Endothelial cell (in vitro differentiated cells): ENCODE data around the gene CPA3. TPM values are rescaled to one million over a fixed set of nuclear protein-coding genes. Genes with fewer than 3 reads are reported as not detected.

Experiments used
- DNase-seq: peaks from one replicate; pipeline ENCODE4 v3.0.0; 2021; ENCODE audit warnings: low spot score
- H3K27ac Mint-ChIP-seq: one replicate; pipeline ENCODE4 v1.8.0; 2021; ENCODE audit warnings: mixed read lengths, inconsistent platforms; ENCODE audit not compliant: unreplicated experiment
- H3K27me3 Mint-ChIP-seq: one replicate; pipeline ENCODE4 v1.8.0; 2021; ENCODE audit warnings: mild to moderate bottlenecking, moderate library complexity, mixed read lengths, inconsistent platforms; ENCODE audit not compliant: unreplicated experiment
- H3K36me3 Mint-ChIP-seq: one replicate; pipeline ENCODE4 v1.8.0; 2021; ENCODE audit warnings: mild to moderate bottlenecking, low read depth, mixed read lengths, inconsistent platforms; ENCODE audit not compliant: unreplicated experiment
- H3K4me1 Mint-ChIP-seq: one replicate; pipeline ENCODE4 v1.8.0; 2021; ENCODE audit warnings: mild to moderate bottlenecking, mixed read lengths, inconsistent platforms; ENCODE audit not compliant: unreplicated experiment
- H3K4me3 Mint-ChIP-seq: one replicate; pipeline ENCODE4 v1.8.0; 2021; ENCODE audit warnings: mild to moderate bottlenecking, mixed read lengths, inconsistent platforms; ENCODE audit not compliant: unreplicated experiment
- H3K9me3 Mint-ChIP-seq: one replicate; pipeline ENCODE4 v1.8.0; 2021; ENCODE audit warnings: mixed read lengths, inconsistent platforms; ENCODE audit not compliant: unreplicated experiment
- CTCF ChIP-seq: fragments of 200-600 bp; sonication (generic); IDR thresholded peaks from one replicate; pipeline ENCODE4 v1.5.0; 2021; ENCODE audit warnings: antibody characterized with exemption; ENCODE audit not compliant: unreplicated experiment
- long read RNA-seq: library from polyadenylated mRNA; unstranded; transcript quantifications from one replicate; pipeline ENCODE4 v2.0.0, GENCODE V29; 2020; ENCODE audit not compliant: unreplicated experiment
- total RNA-seq: library from RNA; stranded (reverse); fragmentation: NEBNext Ultra II Directional; extraction: Animal tissue kit (Norgen Biotek cat#: 25700); gene quantifications from one replicate; pipeline ENCODE4 v1.2.1, GENCODE V29; 2021; ENCODE audit not compliant: unreplicated experiment

The CPA3 gene
- not detected for total RNA-seq
- long read RNA-seq = 0 reads

GRCh38 chr3:148865049-148865448, at the start of gene CPA3:
Gene CPA3 (plus strand): TSS chr3:148865296. CDS start chr3:148865308, 12 bp downstream.
- H3K27me3 Mint-ChIP-seq = peaks cover 2% of the 10 kb centered on the region
- H3K36me3 Mint-ChIP-seq = no peaks in the 10 kb centered on the region
- H3K27ac Mint-ChIP-seq = no peak within 1 kb of the TSS
- H3K4me1 Mint-ChIP-seq = no peaks in the 10 kb centered on the region
- H3K4me3 Mint-ChIP-seq = no peak within 1 kb of the TSS
- H3K9me3 Mint-ChIP-seq = no peaks in the 10 kb centered on the region
- TF ChIP-seq CTCF = no peak
- DNase-seq = no peak

GRCh38 chr3:148815316-148816110, 49.6 kb upstream of the CPA3 start:
- H3K4me1 Mint-ChIP-seq = no peaks in the 10 kb centered on the region
- DNase-seq = no peak
- no peak overlapping the region for H3K27ac Mint-ChIP-seq
- no peak overlapping the region for H3K4me3 Mint-ChIP-seq
- no peaks in the 10 kb centered on the region for H3K36me3 Mint-ChIP-seq
- no peaks in the 10 kb centered on the region for H3K27me3 Mint-ChIP-seq
- no peaks in the 10 kb centered on the region for H3K9me3 Mint-ChIP-seq
- no peak for TF ChIP-seq CTCF

GRCh38 chr3:148816427-148816826, 48.7 kb upstream of the CPA3 start:
- no peak for DNase-seq
- no peaks in the 10 kb centered on the region for H3K4me1 Mint-ChIP-seq
- H3K4me3 Mint-ChIP-seq = no peak overlapping the region
- no peaks in the 10 kb centered on the region for H3K36me3 Mint-ChIP-seq
- H3K27me3 Mint-ChIP-seq = no peaks in the 10 kb centered on the region
- no peak overlapping the region for H3K27ac Mint-ChIP-seq
- no peak for TF ChIP-seq CTCF
- no peaks in the 10 kb centered on the region for H3K9me3 Mint-ChIP-seq

GRCh38 chr3:148816981-148817525, 48.0 kb upstream of the CPA3 start:
- Mint-ChIP-seq H3K9me3 (no peaks in the 10 kb centered on the region), H3K4me1 (no peaks in the 10 kb centered on the region), H3K27me3 (no peaks in the 10 kb centered on the region), H3K27ac (no peak overlapping the region), H3K36me3 (no peaks in the 10 kb centered on the region), H3K4me3 (no peak overlapping the region)
- no peak for DNase-seq
- no peak for TF ChIP-seq CTCF
